Measurements from ENCODE around the gene NOS2. TPM values are rescaled to one million over a fixed set of nuclear protein-coding genes. Genes with fewer than 3 reads are reported as not detected.
"Not testable (repeated sequence)": the region's sequence is repeated elsewhere in the genome, so short reads cannot be mapped to it uniquely, and the experiment has no call there.

The NOS2 gene
- under 1 TPM in 6 of 7 donors, not detected in 1; 0.12 to 0.69 (median 0.32) TPM for total RNA-seq
- under 1 TPM; 0.02 to 0.10 (median 0.07) TPM for polyA plus RNA-seq
- long read RNA-seq, donor 1 = 0 reads
- long read RNA-seq, donor 2 = 0 reads

DNA sequence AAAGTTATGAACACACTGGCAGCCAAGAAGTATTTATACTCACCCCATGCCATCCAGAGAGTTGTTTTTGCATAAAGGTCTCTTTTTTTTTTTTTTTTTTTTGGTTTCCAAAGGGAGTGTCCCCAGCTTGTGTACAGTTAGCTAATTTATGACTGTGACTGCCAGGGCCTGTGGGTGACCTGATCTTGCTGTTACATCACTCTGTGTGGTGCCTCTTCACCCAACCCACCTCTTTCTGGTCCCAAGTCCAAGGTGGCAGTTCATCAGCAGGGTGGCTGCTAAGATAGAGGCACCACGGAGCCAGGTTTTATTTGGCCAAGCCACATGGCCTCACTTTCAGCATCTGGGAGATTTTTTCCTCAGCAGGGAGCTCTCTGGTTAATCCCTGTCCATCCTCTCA is at the start of gene NOS2:
Gene NOS2, minus strand, starts transcription at position 8 of the 400 bp plus-strand sequence. CDS start 1,720 bp downstream, outside the sequence.
- DNase-seq = peak; percentile 1
- no peaks in the 10 kb centered on the region for H3K9me3 ChIP-seq
- H3K36me3 ChIP-seq = no peaks in the 10 kb centered on the region
- H3K27me3 ChIP-seq (replicated peaks in 1 of 7) = peaks cover 0 to 18% (median 0%) of the 10 kb centered on the region in 7 donors
- WGBS, 5 donors = 22 to 71% (median 52%) methylated on average over 1 of the region's 1 CpG
- peaks cover 0 to 6% (median 5%) of the 10 kb centered on the region in 6 donors for H3K4me1 ChIP-seq
- TF ChIP-seq POLR2AphosphoS5 (IDR thresholded peaks at IDR 0.05) (no peak), POLR2A (IDR thresholded peaks at IDR 0.05) (no peak)
- TF ChIP-seq, protein P1, sequence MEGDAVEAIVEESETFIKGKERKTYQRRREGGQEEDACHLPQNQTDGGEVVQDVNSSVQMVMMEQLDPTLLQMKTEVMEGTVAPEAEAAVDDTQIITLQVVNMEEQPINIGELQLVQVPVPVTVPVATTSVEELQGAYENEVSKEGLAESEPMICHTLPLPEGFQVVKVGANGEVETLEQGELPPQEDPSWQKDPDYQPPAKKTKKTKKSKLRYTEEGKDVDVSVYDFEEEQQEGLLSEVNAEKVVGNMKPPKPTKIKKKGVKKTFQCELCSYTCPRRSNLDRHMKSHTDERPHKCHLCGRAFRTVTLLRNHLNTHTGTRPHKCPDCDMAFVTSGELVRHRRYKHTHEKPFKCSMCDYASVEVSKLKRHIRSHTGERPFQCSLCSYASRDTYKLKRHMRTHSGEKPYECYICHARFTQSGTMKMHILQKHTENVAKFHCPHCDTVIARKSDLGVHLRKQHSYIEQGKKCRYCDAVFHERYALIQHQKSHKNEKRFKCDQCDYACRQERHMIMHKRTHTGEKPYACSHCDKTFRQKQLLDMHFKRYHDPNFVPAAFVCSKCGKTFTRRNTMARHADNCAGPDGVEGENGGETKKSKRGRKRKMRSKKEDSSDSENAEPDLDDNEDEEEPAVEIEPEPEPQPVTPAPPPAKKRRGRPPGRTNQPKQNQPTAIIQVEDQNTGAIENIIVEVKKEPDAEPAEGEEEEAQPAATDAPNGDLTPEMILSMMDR (IDR thresholded peaks at IDR 0.05 in 8 of 11, conservative IDR thresholded peaks at IDR 0.05 in 3 of 11) = no peak
- H3K27ac ChIP-seq = no peak within 1 kb of the TSS
- intact Hi-C loops (cut with DNase I; ENCODE audit: low total_unique reads) = loop anchor here (5.0 to 10.0 kb wide), 2 partner anchors 77 to 454 kb away; no protein-coding TSS in a partner anchor
- no peak within 1 kb of the TSS for H3K4me3 ChIP-seq

DNA sequence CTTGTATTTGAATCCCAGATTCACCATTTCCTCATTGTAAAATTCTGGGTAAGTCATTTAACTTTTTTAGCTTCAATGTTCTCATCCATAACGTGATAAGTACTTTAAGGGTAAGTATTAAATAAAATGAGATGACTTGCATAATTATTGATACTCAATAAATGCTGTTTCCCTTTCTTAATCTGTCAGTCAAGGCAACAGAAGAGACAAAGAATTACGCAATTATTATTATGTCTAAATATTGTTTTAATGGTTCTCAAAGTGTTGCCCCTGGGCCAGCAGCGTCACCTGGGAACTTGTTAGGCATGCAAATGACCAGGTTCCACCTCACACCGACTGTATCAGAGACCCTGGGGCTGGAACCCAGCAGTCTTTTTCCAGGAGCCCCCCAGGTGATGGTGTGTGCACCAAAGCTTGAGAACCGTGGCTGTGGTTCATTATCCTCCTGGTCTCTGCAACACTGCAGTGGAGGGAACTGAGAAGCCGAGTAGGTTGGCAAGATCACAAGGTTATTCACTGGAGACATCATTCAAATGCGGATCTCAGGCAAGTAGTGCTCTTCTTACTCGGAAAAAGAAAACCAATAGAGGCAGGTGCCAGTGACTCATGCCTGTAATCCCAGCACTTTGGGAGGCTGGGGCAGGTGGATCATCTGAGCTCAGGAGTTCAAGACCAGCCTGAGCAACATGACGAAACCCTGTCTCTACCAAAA is 49.3 kb upstream of the NOS2 start:
- Histone ChIP-seq H3K4me3 (no peak overlapping the region), H3K27ac (no peak overlapping the region), H3K27me3 (replicated peaks in 1 of 7) (peaks cover 0 to 3% (median 0%) of the 10 kb centered on the region in 7 donors), H3K4me1 (peaks cover 0 to 17% (median 0%) of the 10 kb centered on the region in 6 donors), H3K9me3 (no peaks in the 10 kb centered on the region), H3K36me3 (no peaks in the 10 kb centered on the region)
- DNase-seq = no peak
- 76 to 87% (median 84%) methylated on average over 9 of the region's 9 CpGs for WGBS, 5 donors
- intact Hi-C loops (cut with DNase I; ENCODE audit: low total_unique reads) = no loop called here
- TF ChIP-seq, protein P1 (IDR thresholded peaks at IDR 0.05 in 8 of 11, conservative IDR thresholded peaks at IDR 0.05 in 3 of 11) = no peak
- no peak for TF ChIP-seq POLR2AphosphoS5 (IDR thresholded peaks at IDR 0.05)
- no peak for TF ChIP-seq POLR2A (IDR thresholded peaks at IDR 0.05)

DNA sequence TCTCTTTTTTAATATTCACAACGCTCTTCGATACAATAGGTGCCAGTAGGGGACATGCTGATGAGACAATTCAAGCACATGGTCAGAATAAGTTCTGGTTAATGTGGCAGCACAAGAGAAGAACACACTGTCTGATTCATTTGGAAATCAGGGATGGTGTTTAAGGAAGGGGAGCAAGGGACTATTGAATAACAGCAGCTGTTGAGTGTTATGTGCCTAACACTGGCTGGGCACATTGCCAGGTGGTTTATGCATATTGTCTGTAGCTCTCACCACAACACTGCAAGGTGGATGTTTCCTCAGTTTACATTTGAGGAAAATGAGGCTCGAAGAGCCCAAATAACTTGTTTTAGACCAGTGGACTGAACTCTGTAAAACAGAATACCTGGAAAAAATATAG is 48.6 kb upstream of the NOS2 start:
- Histone ChIP-seq H3K9me3 (no peaks in the 10 kb centered on the region), H3K4me3 (no peak overlapping the region), H3K27ac (no peak overlapping the region), H3K36me3 (no peaks in the 10 kb centered on the region), H3K27me3 (replicated peaks in 1 of 7) (peaks cover 0 to 3% (median 0%) of the 10 kb centered on the region in 7 donors), H3K4me1 (peaks cover 0 to 17% (median 0%) of the 10 kb centered on the region in 6 donors)
- DNase-seq = no peak
- intact Hi-C loops (cut with DNase I; ENCODE audit: low total_unique reads) = no loop called here
- TF ChIP-seq POLR2AphosphoS5 (IDR thresholded peaks at IDR 0.05) (no peak), POLR2A (IDR thresholded peaks at IDR 0.05) (no peak)
- TF ChIP-seq, protein P1 (IDR thresholded peaks at IDR 0.05 in 8 of 11, conservative IDR thresholded peaks at IDR 0.05 in 3 of 11) = no peak
- WGBS, 5 donors = 83 to 93% (median 89%) methylated on average over 3 of the region's 3 CpGs

DNA sequence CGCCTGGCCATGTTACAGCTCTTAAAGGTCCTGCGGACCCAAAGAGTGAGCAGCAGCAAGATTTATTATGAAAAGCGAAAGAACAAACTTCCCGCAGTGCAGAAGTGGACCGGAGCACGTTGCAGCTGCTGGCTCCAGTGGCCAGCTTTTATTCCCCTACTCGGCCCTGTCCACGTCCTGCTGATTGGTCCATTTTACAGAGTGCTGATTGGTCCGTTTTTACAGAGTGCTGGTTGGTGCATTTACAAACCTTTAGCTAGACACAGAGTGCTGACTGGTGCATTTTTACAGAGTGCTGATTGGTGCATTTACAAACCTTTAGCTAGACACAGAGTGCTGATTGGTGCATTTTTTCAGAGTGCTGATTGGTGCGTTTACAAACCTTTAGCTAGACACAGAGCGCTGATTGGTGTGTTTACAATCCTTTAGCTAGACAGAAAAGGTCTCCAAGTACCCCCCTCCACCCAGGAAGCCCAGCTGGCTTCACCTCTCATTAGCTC is 46.5 kb upstream of the NOS2 start:
- intact Hi-C loops (cut with DNase I; ENCODE audit: low total_unique reads); H3K36me3 ChIP-seq; H3K9me3 ChIP-seq; DNase-seq; H3K27me3 ChIP-seq (replicated peaks in 1 of 7): not testable (repeated sequence)
- whole genome bisulfite sequencing, 5 donors = 85 to 96% (median 90%) methylated on average over 10 to 11 of the region's 11 CpGs
- Histone ChIP-seq H3K4me3 (peak overlapping the region in 3 of 8 donors; percentile 4 to 53 (median 17)), H3K4me1 (peaks cover 0 to 17% (median 0%) of the 10 kb centered on the region in 6 donors), H3K27ac (peak overlapping the region in 3 of 8 donors; percentile 40 to 56 (median 49))

All from spleen (tissue), 13 donors.